MCF 10A (cell line): Measurements from ENCODE around the gene TBC1D14. TPM values are rescaled to one million over a fixed set of nuclear protein-coding genes. Genes with fewer than 3 reads are reported as not detected.

Experiments
- BruUV-seq: library from RNA; stranded (reverse); fragments of 400-500 nt; replicated peaks from 2 replicates; lab custom pipeline; 2021; lab: Mats Ljungman, UMichigan
- CTCF ChIA-PET: fragments of 300-600 bp; sonication (Branson Sonifier 250); formaldehyde crosslinking; extraction: SDS; loops from one replicate; lab custom pipeline; 2021; ENCODE audit warnings: antibody characterized with exemption, inconsistent platforms; lab: Yijun Ruan, JAX
- POLR2A ChIA-PET: fragments of 300-600, 350-650 bp; sonication (Branson Sonifier 250); formaldehyde crosslinking; extraction: SDS; loops from one replicate; lab custom pipeline; 2020; ENCODE audit warnings: antibody characterized with exemption, inconsistent platforms; lab: Yijun Ruan, JAX
- DNase-seq: peaks from one replicate; pipeline ENCODE4 v3.0.0-alpha.2; 2018; ENCODE audit not compliant: unreplicated experiment
- H3K27ac Mint-ChIP-seq: one replicate; pipeline ENCODE4 v1.8.0; 2022; ENCODE audit warnings: mild to moderate bottlenecking, low read depth, mixed read lengths; ENCODE audit not compliant: unreplicated experiment
- H3K27me3 Mint-ChIP-seq: one replicate; pipeline ENCODE4 v1.8.0; 2022; ENCODE audit warnings: mixed read lengths; ENCODE audit not compliant: insufficient read depth, unreplicated experiment
- H3K36me3 Mint-ChIP-seq: one replicate; pipeline ENCODE4 v1.8.0; 2022; ENCODE audit warnings: mild to moderate bottlenecking, moderate library complexity, mixed read lengths; ENCODE audit not compliant: insufficient read depth, unreplicated experiment
- H3K4me1 Mint-ChIP-seq: one replicate; pipeline ENCODE4 v1.8.0; 2022; ENCODE audit warnings: mixed read lengths; ENCODE audit not compliant: insufficient read depth, unreplicated experiment
- H3K4me3 Mint-ChIP-seq: one replicate; pipeline ENCODE4 v1.8.0; 2022; ENCODE audit warnings: mild to moderate bottlenecking, moderate library complexity, mixed read lengths; ENCODE audit not compliant: unreplicated experiment
- H3K9me3 Mint-ChIP-seq: one replicate; pipeline ENCODE4 v1.8.0; 2022; ENCODE audit warnings: mixed read lengths; ENCODE audit not compliant: unreplicated experiment
- CTCF ChIP-seq: fragments of 200-600 bp; IDR thresholded peaks from one replicate; pipeline ENCODE4 v1.8.0; 2022; ENCODE audit warnings: antibody characterized with exemption, mild to moderate bottlenecking; ENCODE audit not compliant: unreplicated experiment
- intact Hi-C: fragments of 100-400 bp; cut with micrococcal nuclease; formaldehyde crosslinking; loops from 2 replicates; pipeline ENCODE4 v1.14.1; 2022
- total RNA-seq: library from RNA; stranded (reverse); gene quantifications from 2 replicates; pipeline ENCODE4 v1.2.3, GENCODE V29; 2022

TBC1D14 gene
- total RNA-seq, 1 experiment from 2014 or later, result 55.1 TPM

- no peak for DNase-seq
- BruUV-seq, result no TSS peak
- Mint-ChIP-seq H3K27me3 (no peaks in the 10 kb centered on the region), H3K4me1 (peaks cover 40% of the 10 kb centered on the region), H3K27ac (peak overlapping the region; percentile 98), H3K4me3 (peak overlapping the region; percentile 72), H3K36me3 (peaks cover 76% of the 10 kb centered on the region), H3K9me3 (no peaks in the 10 kb centered on the region)
- CTCF ChIA-PET, result interaction anchor here (0.6 to 1.8 kb wide), 7 partner anchors 19 to 799 kb away, joined by 3 to 9 read pairs (median 5); no protein-coding TSS in a partner anchor
- POLR2A ChIA-PET, result interaction anchor here (0.8 to 7.6 kb wide), 12 partner anchors 12 to 330 kb away, joined by 3 to 68 read pairs (median 8); partner anchors contain the start of genes GRPEL1, TADA2B and TBC1D14
- intact Hi-C loops, result no loop called here
- no peak for TF ChIP-seq CTCF
Observed at GRCh38 chr4:7003176-7003878, 93.7 kb downstream of the TBC1D14 start.

GRCh38 chr4:7003879-7004240 is 94.2 kb downstream of the TBC1D14 start:
- H3K27me3 Mint-ChIP-seq, result no peaks in the 10 kb centered on the region
- peaks cover 38% of the 10 kb centered on the region for H3K4me1 Mint-ChIP-seq
- DNase-seq, result peak; percentile 53
- peak overlapping the region; percentile 72 for H3K4me3 Mint-ChIP-seq
- POLR2A ChIA-PET, result interaction anchor here (0.8 to 7.6 kb wide), 14 partner anchors 9 to 330 kb away, joined by 3 to 68 read pairs (median 7); partner anchors contain the start of genes GRPEL1, TADA2B and TBC1D14
- CTCF ChIA-PET, result interaction anchor here (0.6 to 1.8 kb wide), 10 partner anchors 9 to 799 kb away, joined by 3 to 9 read pairs (median 3); no protein-coding TSS in a partner anchor
- intact Hi-C loops, result loop anchor here (1.0 to 2.0 kb wide), 2 partner anchors 13 to 39 kb away; partner anchors contain the start of gene TADA2B
- BruUV-seq, result no TSS peak
- H3K27ac Mint-ChIP-seq, result peak overlapping the region; percentile 98
- H3K9me3 Mint-ChIP-seq, result no peaks in the 10 kb centered on the region
- no peak for TF ChIP-seq CTCF
- peaks cover 79% of the 10 kb centered on the region for H3K36me3 Mint-ChIP-seq

GRCh38 chr4:7004331-7004730 is 94.7 kb downstream of the TBC1D14 start:
- peaks cover 33% of the 10 kb centered on the region for H3K4me1 Mint-ChIP-seq
- ChIA-PET POLR2A (interaction anchor here (0.7 to 7.6 kb wide), 17 partner anchors 8 to 538 kb away, joined by 3 to 68 read pairs (median 4); partner anchors contain the start of genes GRPEL1, TADA2B and TBC1D14), CTCF (interaction anchor here (0.6 to 1.8 kb wide), 9 partner anchors 9 to 798 kb away, joined by 3 to 9 read pairs (median 3); no protein-coding TSS in a partner anchor)
- no peaks in the 10 kb centered on the region for H3K27me3 Mint-ChIP-seq
- no TSS peak for BruUV-seq
- peak overlapping the region; percentile 72 for H3K4me3 Mint-ChIP-seq
- no peaks in the 10 kb centered on the region for H3K9me3 Mint-ChIP-seq
- TF ChIP-seq CTCF, result no peak
- peak; percentile 98 for DNase-seq
- H3K36me3 Mint-ChIP-seq, result peaks cover 79% of the 10 kb centered on the region
- intact Hi-C loops, result loop anchor here (1.0 to 2.0 kb wide), 2 partner anchors 14 to 39 kb away; partner anchors contain the start of gene TADA2B
- peak overlapping the region; percentile 98 for H3K27ac Mint-ChIP-seq

GRCh38 chr4:7005571-7005970 is 95.9 kb downstream of the TBC1D14 start:
- no peak for DNase-seq
- H3K4me3 Mint-ChIP-seq, result no peak overlapping the region

More at GRCh38 chr4:7005571-7005970, 95.9 kb downstream of the TBC1D14 start:
- H3K27me3 Mint-ChIP-seq, result no peaks in the 10 kb centered on the region
- POLR2A ChIA-PET, result interaction anchor here (0.6 to 7.6 kb wide), 8 partner anchors 14 to 96 kb away, joined by 3 to 68 read pairs (median 44); partner anchors contain the start of genes GRPEL1, TADA2B and TBC1D14
- intact Hi-C loops, result loop anchor here (2.0 kb wide), 1 partner anchor 15 kb away; no protein-coding TSS in a partner anchor
- CTCF ChIA-PET, result interaction anchor here (0.8 kb wide), 1 partner anchor 8 kb away, joined by 3 read pairs; no protein-coding TSS in a partner anchor
- H3K4me1 Mint-ChIP-seq, result peaks cover 28% of the 10 kb centered on the region
- no peak for TF ChIP-seq CTCF
- no TSS peak for BruUV-seq
- H3K9me3 Mint-ChIP-seq, result no peaks in the 10 kb centered on the region
- H3K36me3 Mint-ChIP-seq, result peaks cover 81% of the 10 kb centered on the region
- peak overlapping the region; percentile 98 for H3K27ac Mint-ChIP-seq
